Neural progenitor cell (in vitro differentiated cells): ENCODE results near the gene GAS2L1. TPM values are rescaled to one million over a fixed set of nuclear protein-coding genes. Genes with fewer than 3 reads are reported as not detected.

Experiments
- DNase-seq: peaks from one replicate; pipeline ENCODE4 v3.0.0-alpha.2; 2016; ENCODE audit warnings: low spot score
- H2AFZ ChIP-seq: fragments of 200-600 bp; sonication (generic); replicated peaks from 2 replicates; pipeline ENCODE4 v1.6.1; 2016; ENCODE audit warnings: antibody characterized with exemption
- H3F3A ChIP-seq: fragments of 200-600 bp; sonication (generic); 2 replicates; pipeline ENCODE4 v1.6.1; 2016; ENCODE audit warnings: antibody characterized with exemption, low read depth
- H3K27ac ChIP-seq: fragments of 200-600 bp; sonication (generic); 2 replicates; pipeline ENCODE4 v1.5.1; 2016; ENCODE audit warnings: mild to moderate bottlenecking
- H3K27me3 ChIP-seq: fragments of 200-600 bp; sonication (generic); 2 replicates; pipeline ENCODE4 v1.6.1; 2016; ENCODE audit warnings: mild to moderate bottlenecking, moderate library complexity
- H3K36me3 ChIP-seq: fragments of 200-600 bp; sonication (generic); 2 replicates; pipeline ENCODE4 v1.5.1; 2016
- H3K4me1 ChIP-seq: fragments of 200-600 bp; sonication (generic); 2 replicates; pipeline ENCODE4 v1.6.1; 2016; ENCODE audit warnings: mixed run types
- H3K4me2 ChIP-seq: fragments of 200-600 bp; sonication (generic); 2 replicates; pipeline ENCODE4 v1.6.1; 2016
- H3K4me3 ChIP-seq: fragments of 200-600 bp; sonication (generic); 2 replicates; pipeline ENCODE4 v1.5.1; 2016
- H3K79me2 ChIP-seq: fragments of 200-600 bp; sonication (generic); 2 replicates; pipeline ENCODE4 v1.6.1; 2016; ENCODE audit warnings: low read depth
- H3K9ac ChIP-seq: fragments of 200-600 bp; sonication (generic); 2 replicates; pipeline ENCODE4 v1.6.1; 2016
- H3K9me3 ChIP-seq: fragments of 200-600 bp; sonication (generic); 2 replicates; pipeline ENCODE4 v1.5.1; 2016; ENCODE audit warnings: low read depth
- H4K20me1 ChIP-seq: fragments of 200-600 bp; sonication (generic); 2 replicates; pipeline ENCODE4 v1.6.1; 2016; ENCODE audit warnings: low read depth
- H3K27ac Mint-ChIP-seq: 3 replicates; pipeline ENCODE4 v1.8.0; 2021; ENCODE audit warnings: mixed read lengths
- H3K27me3 Mint-ChIP-seq: 2 replicates; pipeline ENCODE4 v1.8.0; 2022; ENCODE audit warnings: low read depth, mild to moderate bottlenecking, inconsistent platforms, moderate library complexity, mixed read lengths; ENCODE audit not compliant: insufficient read depth
- H3K36me3 Mint-ChIP-seq: 3 replicates; pipeline ENCODE4 v1.8.0; 2021; ENCODE audit warnings: mixed read lengths
- H3K4me1 Mint-ChIP-seq: 3 replicates; pipeline ENCODE4 v1.8.0; 2021; ENCODE audit warnings: mixed read lengths
- H3K4me3 Mint-ChIP-seq: 3 replicates; pipeline ENCODE4 v1.8.0; 2021; ENCODE audit warnings: mild to moderate bottlenecking, moderate library complexity, mixed read lengths
- H3K9me3 Mint-ChIP-seq: 3 replicates; pipeline ENCODE4 v1.8.0; 2020; ENCODE audit warnings: mixed read lengths
- EZH2 ChIP-seq: fragments of 200-600 bp; sonication (generic); IDR thresholded peaks from 2 replicates; pipeline ENCODE4 v1.6.1; 2017; ENCODE audit warnings: antibody characterized with exemption, mild to moderate bottlenecking, moderate library complexity
- EZH2phosphoT487 ChIP-seq: fragments of 200-600 bp; sonication (generic); IDR thresholded peaks from 2 replicates; pipeline ENCODE4 v1.6.1; 2017; ENCODE audit warnings: antibody characterized with exemption
- total RNA-seq: library from RNA; depleted of rRNA; stranded (reverse); fragments of >200 nt; gene quantifications from 2 replicates; pipeline ENCODE4 v1.2.3, GENCODE V29; 2015; ENCODE audit warnings: low replicate concordance
- TF ChIP-seq, protein P1 (sequence below): fragments of 200-600 bp; sonication (generic); IDR thresholded peaks from 2 replicates; pipeline ENCODE4 v1.5.1; 2017; ENCODE audit warnings: antibody characterized with exemption, mild to moderate bottlenecking

The GAS2L1 gene
- total RNA-seq, 1 donor from 2014 or later, result 0.95 TPM

GRCh38 chr22:29326481-29326880, 20.0 kb downstream of the GAS2L1 start:
- peaks cover 3% of the 10 kb centered on the region for H3F3A ChIP-seq
- H3K27ac Mint-ChIP-seq, result no peak overlapping the region
- no peaks in the 10 kb centered on the region for H3K27me3 Mint-ChIP-seq
- H3K9me3 ChIP-seq, result no peaks in the 10 kb centered on the region
- no peaks in the 10 kb centered on the region for H3K27me3 ChIP-seq
- no peak overlapping the region for H3K4me3 Mint-ChIP-seq
- H3K36me3 Mint-ChIP-seq, result peaks cover 7% of the 10 kb centered on the region
- peaks cover 2% of the 10 kb centered on the region for H3K4me1 Mint-ChIP-seq
- no peak overlapping the region for H3K9ac ChIP-seq
- no peaks in the 10 kb centered on the region for H3K4me1 ChIP-seq
- no peak for TF ChIP-seq EZH2
- TF ChIP-seq, protein P1, sequence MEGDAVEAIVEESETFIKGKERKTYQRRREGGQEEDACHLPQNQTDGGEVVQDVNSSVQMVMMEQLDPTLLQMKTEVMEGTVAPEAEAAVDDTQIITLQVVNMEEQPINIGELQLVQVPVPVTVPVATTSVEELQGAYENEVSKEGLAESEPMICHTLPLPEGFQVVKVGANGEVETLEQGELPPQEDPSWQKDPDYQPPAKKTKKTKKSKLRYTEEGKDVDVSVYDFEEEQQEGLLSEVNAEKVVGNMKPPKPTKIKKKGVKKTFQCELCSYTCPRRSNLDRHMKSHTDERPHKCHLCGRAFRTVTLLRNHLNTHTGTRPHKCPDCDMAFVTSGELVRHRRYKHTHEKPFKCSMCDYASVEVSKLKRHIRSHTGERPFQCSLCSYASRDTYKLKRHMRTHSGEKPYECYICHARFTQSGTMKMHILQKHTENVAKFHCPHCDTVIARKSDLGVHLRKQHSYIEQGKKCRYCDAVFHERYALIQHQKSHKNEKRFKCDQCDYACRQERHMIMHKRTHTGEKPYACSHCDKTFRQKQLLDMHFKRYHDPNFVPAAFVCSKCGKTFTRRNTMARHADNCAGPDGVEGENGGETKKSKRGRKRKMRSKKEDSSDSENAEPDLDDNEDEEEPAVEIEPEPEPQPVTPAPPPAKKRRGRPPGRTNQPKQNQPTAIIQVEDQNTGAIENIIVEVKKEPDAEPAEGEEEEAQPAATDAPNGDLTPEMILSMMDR, result no peak
- no peak for TF ChIP-seq EZH2phosphoT487
- no peak overlapping the region for H3K27ac ChIP-seq
- no peak overlapping the region for H2AFZ ChIP-seq
- no peak overlapping the region for H3K4me2 ChIP-seq
- no peaks in the 10 kb centered on the region for H3K9me3 Mint-ChIP-seq
- no peaks in the 10 kb centered on the region for H4K20me1 ChIP-seq
- DNase-seq, result no peak
- no peak overlapping the region for H3K4me3 ChIP-seq
- no peaks in the 10 kb centered on the region for H3K36me3 ChIP-seq
- H3K79me2 ChIP-seq, result no peaks in the 10 kb centered on the region

DNA sequence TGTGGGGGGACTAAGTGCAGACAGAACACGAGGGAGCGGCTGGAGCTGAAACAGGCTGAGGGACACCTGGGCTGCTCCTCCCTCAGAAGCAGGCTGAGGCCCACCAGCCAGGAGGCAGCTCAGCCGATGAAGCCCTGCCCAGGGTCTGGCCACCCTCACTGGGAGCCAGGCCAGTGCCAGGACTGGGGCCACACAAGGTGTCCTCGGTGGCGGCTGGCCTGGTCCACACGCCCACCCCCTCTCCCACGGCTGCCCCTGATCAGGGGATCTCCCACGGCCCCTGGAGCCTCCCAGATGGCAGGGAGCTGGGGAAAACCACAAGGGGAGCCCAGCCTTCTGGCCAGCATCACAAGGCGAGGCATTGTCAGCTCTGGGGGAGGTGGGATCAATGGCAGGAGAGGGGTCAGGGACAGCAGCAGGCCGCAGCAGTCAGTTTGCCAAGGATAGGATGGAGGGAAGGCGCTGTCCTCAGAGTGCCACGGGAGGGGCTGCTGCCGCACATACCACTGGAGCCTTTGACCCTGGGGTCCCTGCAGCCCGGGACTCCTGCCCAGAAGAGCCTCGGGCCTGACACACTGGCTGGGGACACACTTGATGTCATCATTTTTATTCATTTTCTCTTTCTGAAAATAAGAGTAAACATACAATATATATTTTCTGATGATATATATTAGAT, 20.8 kb downstream of the GAS2L1 start:
- H3K4me3 ChIP-seq, result no peak overlapping the region
- peaks cover 2% of the 10 kb centered on the region for H3K4me1 Mint-ChIP-seq
- TF ChIP-seq EZH2 (no peak), EZH2phosphoT487 (no peak)
- TF ChIP-seq, protein P1, result no peak
- no peak overlapping the region for H3K4me2 ChIP-seq
- H3K36me3 Mint-ChIP-seq, result peaks cover 6% of the 10 kb centered on the region
- no peak overlapping the region for H3K27ac ChIP-seq
- H3K4me1 ChIP-seq, result no peaks in the 10 kb centered on the region
- H3K27me3 ChIP-seq, result no peaks in the 10 kb centered on the region
- no peaks in the 10 kb centered on the region for H3K27me3 Mint-ChIP-seq
- H3K9me3 Mint-ChIP-seq, result no peaks in the 10 kb centered on the region
- DNase-seq, result no peak
- H3K4me3 Mint-ChIP-seq, result no peak overlapping the region
- no peak overlapping the region for H2AFZ ChIP-seq
- H3K27ac Mint-ChIP-seq, result no peak overlapping the region
- no peaks in the 10 kb centered on the region for H3K79me2 ChIP-seq
- no peaks in the 10 kb centered on the region for H3K9me3 ChIP-seq
- no peaks in the 10 kb centered on the region for H4K20me1 ChIP-seq
- no peak overlapping the region for H3K9ac ChIP-seq
- peaks cover 3% of the 10 kb centered on the region for H3F3A ChIP-seq
- no peaks in the 10 kb centered on the region for H3K36me3 ChIP-seq

DNA sequence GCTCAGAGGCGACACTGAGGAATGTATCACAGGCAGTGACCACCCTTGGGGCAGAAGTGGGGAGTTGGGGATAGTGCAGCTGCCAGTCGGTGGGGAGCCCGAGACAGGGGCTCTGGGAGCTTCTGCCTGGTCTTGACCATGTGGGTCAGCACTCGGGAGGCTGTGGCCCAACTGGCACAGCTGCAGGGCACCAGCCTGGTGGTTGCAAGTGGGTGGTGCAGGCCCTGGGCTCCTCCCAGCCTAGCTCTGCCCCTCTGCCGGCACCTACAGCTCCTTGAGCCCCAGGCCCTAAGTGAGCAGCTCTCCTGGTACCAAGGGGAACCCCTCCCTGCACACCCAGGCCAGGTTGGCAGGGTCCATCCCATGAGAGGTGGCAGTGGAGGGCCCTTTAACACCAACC, 21.6 kb downstream of the GAS2L1 start:
- DNase-seq, result no peak
- Mint-ChIP-seq H3K4me3 (no peak overlapping the region), H3K4me1 (peaks cover 2% of the 10 kb centered on the region), H3K9me3 (no peaks in the 10 kb centered on the region), H3K27ac (no peak overlapping the region), H3K36me3 (peaks cover 5% of the 10 kb centered on the region), H3K27me3 (no peaks in the 10 kb centered on the region)
- Histone ChIP-seq H3K4me1 (no peaks in the 10 kb centered on the region), H3K4me2 (no peak overlapping the region), H3K79me2 (no peaks in the 10 kb centered on the region), H3K27ac (no peak overlapping the region), H3K36me3 (no peaks in the 10 kb centered on the region), H4K20me1 (no peaks in the 10 kb centered on the region), H3K9me3 (no peaks in the 10 kb centered on the region), H3F3A (peaks cover 3% of the 10 kb centered on the region), H3K9ac (no peak overlapping the region), H3K4me3 (no peak overlapping the region), H3K27me3 (no peaks in the 10 kb centered on the region), H2AFZ (no peak overlapping the region)
- TF ChIP-seq, protein P1, result no peak
- TF ChIP-seq EZH2phosphoT487, result no peak
- no peak for TF ChIP-seq EZH2
